Retinal pigment epithelial cell (primary cell): ENCODE results near the gene TAS2R7.

Source experiments
- DNase-seq: peaks from one replicate; pipeline ENCODE4 v3.0.0-alpha.2; 2010; ENCODE audit warnings: low read depth
- H3K4me3 ChIP-seq: 2 replicates; pipeline ENCODE4 v1.5.1; 2011; ENCODE audit warnings: mild to moderate bottlenecking, low read length, control low read depth, moderate library complexity
- CTCF ChIP-seq: conservative IDR thresholded peaks from 2 replicates; pipeline ENCODE4 v1.5.1; 2011; ENCODE audit warnings: low read depth, low read length, control low read depth, inconsistent platforms

TAS2R7 gene, protein sequence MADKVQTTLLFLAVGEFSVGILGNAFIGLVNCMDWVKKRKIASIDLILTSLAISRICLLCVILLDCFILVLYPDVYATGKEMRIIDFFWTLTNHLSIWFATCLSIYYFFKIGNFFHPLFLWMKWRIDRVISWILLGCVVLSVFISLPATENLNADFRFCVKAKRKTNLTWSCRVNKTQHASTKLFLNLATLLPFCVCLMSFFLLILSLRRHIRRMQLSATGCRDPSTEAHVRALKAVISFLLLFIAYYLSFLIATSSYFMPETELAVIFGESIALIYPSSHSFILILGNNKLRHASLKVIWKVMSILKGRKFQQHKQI

DNA sequence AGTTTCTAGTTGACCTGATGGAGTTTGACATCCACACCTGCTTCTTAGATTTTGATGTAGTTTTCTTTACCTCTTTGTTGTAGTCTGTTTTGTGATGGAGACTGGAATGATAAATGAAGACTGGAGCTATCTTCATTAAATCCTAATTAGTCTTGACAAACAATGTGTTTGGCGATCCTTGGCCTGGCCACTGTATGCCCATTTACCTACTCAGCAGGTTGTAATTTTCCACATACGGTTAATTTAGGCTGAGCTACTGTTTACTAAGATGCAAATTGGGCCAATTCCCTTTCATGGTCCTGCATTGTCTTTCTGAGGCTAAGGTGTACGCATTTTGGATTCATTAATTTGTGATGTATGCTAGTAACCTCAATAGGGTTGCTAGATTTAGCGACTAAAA is at the start of gene TAS2R7:
Gene TAS2R7 (minus strand): TSS at position 41 of the 400 bp plus-strand sequence. CDS start 57 bp downstream, outside the sequence.
- no peak for TF ChIP-seq CTCF
- no peak for DNase-seq

DNA sequence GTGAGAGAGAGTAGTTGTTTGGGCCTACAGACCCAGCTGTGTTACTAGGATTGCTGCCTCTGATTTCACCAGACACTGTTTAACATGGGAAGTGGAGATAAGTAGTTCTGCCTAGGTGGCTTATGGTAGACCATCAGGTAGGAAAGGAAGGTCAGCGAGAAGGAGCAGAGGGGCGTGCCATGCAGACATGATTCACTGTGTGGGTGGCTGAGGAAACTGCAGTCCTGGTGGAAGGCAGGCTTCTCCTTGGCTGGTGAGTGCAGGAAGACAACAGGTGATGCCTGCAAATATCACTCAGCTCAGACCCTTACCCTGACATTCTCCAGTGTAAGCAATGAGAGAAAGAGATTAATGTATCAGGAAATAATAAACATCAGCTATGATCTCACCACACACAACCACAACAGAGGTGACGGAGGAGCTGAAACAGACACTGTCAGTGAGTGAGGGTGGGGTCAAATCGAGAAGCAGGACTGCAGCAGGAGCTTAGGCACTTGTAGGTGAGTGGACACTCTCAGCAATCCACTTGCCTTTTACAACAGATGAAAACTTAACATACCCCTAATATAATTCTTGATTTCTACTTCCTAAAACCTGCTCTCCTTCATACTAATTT is 48.9 kb upstream of the TAS2R7 start:
- no peak for TF ChIP-seq CTCF
- no peak for DNase-seq
- H3K4me3 ChIP-seq: no peak overlapping the region

More for the DNA sequence above, at the start of gene TAS2R7:
- H3K4me3 ChIP-seq: no peak within 1 kb of the TSS

GRCh38 chr12:10849425-10849878 is 47.0 kb upstream of the TAS2R7 start, which contains the start of gene PRR4:
Gene PRR4, minus strand, starts transcription at chr12:10849475. Its CDS starts 38 bp downstream, at chr12:10849437.
- H3K4me3 ChIP-seq: no peak within 1 kb of the TSS
- no peak for TF ChIP-seq CTCF
- no peak for DNase-seq

- TF ChIP-seq CTCF: no peak
- no peak overlapping the region for H3K4me3 ChIP-seq
- DNase-seq: no peak
Observed at GRCh38 chr12:10847744-10848143, 45.3 kb upstream of the TAS2R7 start.

- no peak overlapping the region for H3K4me3 ChIP-seq
- TF ChIP-seq CTCF: no peak
- DNase-seq: no peak
Observed at GRCh38 chr12:10842862-10843261, 40.4 kb upstream of the TAS2R7 start.

GRCh38 chr12:10838461-10838860 is 36.0 kb upstream of the TAS2R7 start:
- no peak for DNase-seq
- H3K4me3 ChIP-seq: no peak overlapping the region
- TF ChIP-seq CTCF: no peak

DNA sequence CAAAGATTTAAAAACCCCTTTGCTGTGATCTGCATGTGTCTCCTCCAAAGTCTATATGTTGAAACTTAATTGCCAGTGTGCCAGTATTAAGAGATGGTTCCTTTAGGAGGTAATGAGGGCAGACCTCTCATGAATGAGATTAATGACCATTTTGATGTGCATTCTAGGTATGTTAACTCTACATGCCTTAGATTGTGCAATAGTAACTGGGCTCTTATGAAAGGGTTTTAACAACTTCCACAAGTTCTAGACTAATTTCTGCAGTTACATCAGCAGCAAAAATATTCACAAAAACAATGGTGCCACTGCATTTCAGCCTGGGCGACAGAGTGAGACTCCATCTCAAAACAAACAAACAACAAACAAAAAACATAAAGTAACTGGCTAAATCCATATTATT is 27.6 kb upstream of the TAS2R7 start:
- no peak overlapping the region for H3K4me3 ChIP-seq
- no peak for TF ChIP-seq CTCF
- DNase-seq: peak; percentile 35
